Measurements from ENCODE around the gene TACC2. TPM values are rescaled to one million over a fixed set of nuclear protein-coding genes. Genes with fewer than 3 reads are reported as not detected.

TACC2 gene
- total RNA-seq, 1 donor from 2014 or later = 22.0 TPM

- TF ChIP-seq EZH2 (IDR thresholded peaks at IDR 0.05; ENCODE audit: insufficient read depth, low read length) = no peak
- TF ChIP-seq, protein P1, sequence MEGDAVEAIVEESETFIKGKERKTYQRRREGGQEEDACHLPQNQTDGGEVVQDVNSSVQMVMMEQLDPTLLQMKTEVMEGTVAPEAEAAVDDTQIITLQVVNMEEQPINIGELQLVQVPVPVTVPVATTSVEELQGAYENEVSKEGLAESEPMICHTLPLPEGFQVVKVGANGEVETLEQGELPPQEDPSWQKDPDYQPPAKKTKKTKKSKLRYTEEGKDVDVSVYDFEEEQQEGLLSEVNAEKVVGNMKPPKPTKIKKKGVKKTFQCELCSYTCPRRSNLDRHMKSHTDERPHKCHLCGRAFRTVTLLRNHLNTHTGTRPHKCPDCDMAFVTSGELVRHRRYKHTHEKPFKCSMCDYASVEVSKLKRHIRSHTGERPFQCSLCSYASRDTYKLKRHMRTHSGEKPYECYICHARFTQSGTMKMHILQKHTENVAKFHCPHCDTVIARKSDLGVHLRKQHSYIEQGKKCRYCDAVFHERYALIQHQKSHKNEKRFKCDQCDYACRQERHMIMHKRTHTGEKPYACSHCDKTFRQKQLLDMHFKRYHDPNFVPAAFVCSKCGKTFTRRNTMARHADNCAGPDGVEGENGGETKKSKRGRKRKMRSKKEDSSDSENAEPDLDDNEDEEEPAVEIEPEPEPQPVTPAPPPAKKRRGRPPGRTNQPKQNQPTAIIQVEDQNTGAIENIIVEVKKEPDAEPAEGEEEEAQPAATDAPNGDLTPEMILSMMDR (IDR thresholded peaks at IDR 0.05; ENCODE audit: insufficient read depth, low read depth, low read length) = no peak
- H3K27ac ChIP-seq (ENCODE audit: low read depth, low read length) = no peak overlapping the region
- Mint-ChIP-seq H3K27me3 (ENCODE audit: low read depth, unreplicated experiment) (peaks cover 24% of the 10 kb centered on the region), H3K9me3 (ENCODE audit: unreplicated experiment) (peaks cover 2% of the 10 kb centered on the region), H3K4me3 (ENCODE audit: unreplicated experiment) (no peak overlapping the region), H3K36me3 (ENCODE audit: low read depth, unreplicated experiment) (peaks cover 3% of the 10 kb centered on the region), H3K4me1 (ENCODE audit: low read depth, unreplicated experiment) (peaks cover 4% of the 10 kb centered on the region), H3K27ac (ENCODE audit: unreplicated experiment) (no peak overlapping the region)
- no peak overlapping the region for H3K4me2 ChIP-seq (ENCODE audit: low read length)
- no peak overlapping the region for H3K4me3 ChIP-seq (ENCODE audit: insufficient read depth, low read depth, low read length)
- no peaks in the 10 kb centered on the region for H4K20me1 ChIP-seq (ENCODE audit: insufficient read depth, low read length)
- FAIRE-seq (no peak), DNase-seq (ENCODE audit: low read depth) (no peak)
- peaks cover 4% of the 10 kb centered on the region for H3K27me3 ChIP-seq (ENCODE audit: insufficient read depth, low read length)
- no peaks in the 10 kb centered on the region for H3K9me3 ChIP-seq (ENCODE audit: insufficient read depth, low read depth, low read length)
- no peak overlapping the region for H3K9ac ChIP-seq (ENCODE audit: low read length)
- no peak overlapping the region for H2AFZ ChIP-seq (ENCODE audit: low read depth, low read length)
- no peaks in the 10 kb centered on the region for H3K4me1 ChIP-seq (ENCODE audit: insufficient read depth, low read length)
- no peaks in the 10 kb centered on the region for H3K79me2 ChIP-seq (ENCODE audit: insufficient read depth, low read length)
- no peaks in the 10 kb centered on the region for H3K36me3 ChIP-seq (ENCODE audit: insufficient read depth, low read length)
These were observed 51.8 kb downstream of the TACC2 start for GRCh38 chr10:122040786-122041185.

- TF ChIP-seq, protein P1 (IDR thresholded peaks at IDR 0.05; ENCODE audit: insufficient read depth, low read depth, low read length) = no peak
- no peak for TF ChIP-seq EZH2 (IDR thresholded peaks at IDR 0.05; ENCODE audit: insufficient read depth, low read length)
- Mint-ChIP-seq H3K27ac (ENCODE audit: unreplicated experiment) (no peak overlapping the region), H3K27me3 (ENCODE audit: low read depth, unreplicated experiment) (peaks cover 19% of the 10 kb centered on the region), H3K4me3 (ENCODE audit: unreplicated experiment) (no peak overlapping the region), H3K4me1 (ENCODE audit: low read depth, unreplicated experiment) (peaks cover 4% of the 10 kb centered on the region), H3K9me3 (ENCODE audit: unreplicated experiment) (peaks cover 2% of the 10 kb centered on the region), H3K36me3 (ENCODE audit: low read depth, unreplicated experiment) (no peaks in the 10 kb centered on the region)
- H3K27ac ChIP-seq (ENCODE audit: low read depth, low read length) = no peak overlapping the region
- no peak overlapping the region for H3K9ac ChIP-seq (ENCODE audit: low read length)
- H3K36me3 ChIP-seq (ENCODE audit: insufficient read depth, low read length) = no peaks in the 10 kb centered on the region
- H3K4me1 ChIP-seq (ENCODE audit: insufficient read depth, low read length) = no peaks in the 10 kb centered on the region
- DNase-seq (ENCODE audit: low read depth) (no peak), FAIRE-seq (no peak)
- no peaks in the 10 kb centered on the region for H3K79me2 ChIP-seq (ENCODE audit: insufficient read depth, low read length)
- H4K20me1 ChIP-seq (ENCODE audit: insufficient read depth, low read length) = no peaks in the 10 kb centered on the region
- peaks cover 7% of the 10 kb centered on the region for H3K27me3 ChIP-seq (ENCODE audit: insufficient read depth, low read length)
- no peak overlapping the region for H3K4me2 ChIP-seq (ENCODE audit: low read length)
- H3K4me3 ChIP-seq (ENCODE audit: insufficient read depth, low read depth, low read length) = no peak overlapping the region
- H3K9me3 ChIP-seq (ENCODE audit: insufficient read depth, low read depth, low read length) = no peaks in the 10 kb centered on the region
- no peak overlapping the region for H2AFZ ChIP-seq (ENCODE audit: low read depth, low read length)
These were observed 53.9 kb downstream of the TACC2 start for GRCh38 chr10:122042836-122043235.

DNA sequence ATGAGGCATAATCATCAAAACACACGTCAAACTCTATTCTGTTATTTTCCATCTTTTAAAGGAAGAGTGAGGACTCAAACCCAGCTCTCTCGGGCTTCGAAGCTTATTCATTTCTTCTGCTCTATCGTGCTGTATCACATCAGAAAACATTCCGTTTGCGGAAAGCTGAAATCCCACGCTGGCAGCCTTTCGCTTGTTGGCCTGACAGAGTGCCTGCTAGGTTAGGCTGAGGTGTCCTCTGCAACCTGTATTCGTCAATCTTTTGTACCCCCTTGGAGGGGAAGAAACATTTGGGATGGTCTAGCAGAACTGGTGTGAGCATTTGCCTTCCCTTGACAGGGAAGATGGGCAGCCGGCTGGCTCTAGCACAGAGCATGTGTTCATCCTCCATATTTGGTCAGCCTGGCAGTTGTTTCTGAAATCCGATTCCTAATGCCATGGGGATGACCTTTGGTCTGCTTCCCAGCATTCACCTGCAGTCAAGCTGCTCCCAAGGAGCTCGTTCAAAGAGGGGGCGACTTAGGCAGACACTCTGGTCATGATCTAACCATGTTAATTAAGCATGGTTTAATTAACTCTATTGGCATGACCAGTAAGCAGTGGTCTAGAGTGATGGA is 55.2 kb downstream of the TACC2 start:
- Histone ChIP-seq H3K4me1 (ENCODE audit: insufficient read depth, low read length) (no peaks in the 10 kb centered on the region), H3K27me3 (ENCODE audit: insufficient read depth, low read length) (peaks cover 7% of the 10 kb centered on the region), H3K9ac (ENCODE audit: low read length) (no peak overlapping the region), H3K4me3 (ENCODE audit: insufficient read depth, low read depth, low read length) (no peak overlapping the region), H3K36me3 (ENCODE audit: insufficient read depth, low read length) (no peaks in the 10 kb centered on the region), H3K9me3 (ENCODE audit: insufficient read depth, low read depth, low read length) (no peaks in the 10 kb centered on the region), H3K27ac (ENCODE audit: low read depth, low read length) (no peak overlapping the region), H3K79me2 (ENCODE audit: insufficient read depth, low read length) (no peaks in the 10 kb centered on the region), H4K20me1 (ENCODE audit: insufficient read depth, low read length) (no peaks in the 10 kb centered on the region), H3K4me2 (ENCODE audit: low read length) (peak overlapping the region; percentile 25), H2AFZ (ENCODE audit: low read depth, low read length) (no peak overlapping the region)
- Mint-ChIP-seq H3K4me3 (ENCODE audit: unreplicated experiment) (no peak overlapping the region), H3K36me3 (ENCODE audit: low read depth, unreplicated experiment) (no peaks in the 10 kb centered on the region), H3K9me3 (ENCODE audit: unreplicated experiment) (no peaks in the 10 kb centered on the region), H3K27me3 (ENCODE audit: low read depth, unreplicated experiment) (peaks cover 11% of the 10 kb centered on the region), H3K4me1 (ENCODE audit: low read depth, unreplicated experiment) (peaks cover 4% of the 10 kb centered on the region), H3K27ac (ENCODE audit: unreplicated experiment) (no peak overlapping the region)
- DNase-seq (ENCODE audit: low read depth) = no peak
- TF ChIP-seq, protein P1 (IDR thresholded peaks at IDR 0.05; ENCODE audit: insufficient read depth, low read depth, low read length) = no peak
- no peak for TF ChIP-seq EZH2 (IDR thresholded peaks at IDR 0.05; ENCODE audit: insufficient read depth, low read length)
- FAIRE-seq = no peak

All from astrocyte (in vitro differentiated cells and primary cell).